Ascending aorta (tissue), 2 donors: ENCODE results near the gene TMEM250. TPM values are rescaled to one million over a fixed set of nuclear protein-coding genes. Genes with fewer than 3 reads are reported as not detected.

Experiments
- DNase-seq, 2 donors: peaks; one replicate each; pipeline ENCODE4 v3.0.0-alpha.2; 2019; ENCODE audit warnings: low spot score in 2 of 2
- H3K27ac ChIP-seq, 2 donors: fragments of 200-600 bp; sonication (generic); one replicate each; pipeline ENCODE4 v1.5.1; 2016 to 2017; ENCODE audit warnings: mild to moderate bottlenecking in 1 of 2
- H3K27me3 ChIP-seq: fragments of 200-600 bp; sonication (generic); one replicate; pipeline ENCODE4 v1.5.1; 2017
- H3K36me3 ChIP-seq, 2 donors: fragments of 200-600 bp; sonication (generic); one replicate each; pipeline ENCODE4 v1.5.1; 2016
- H3K4me1 ChIP-seq, 2 donors: fragments of 200-600 bp; sonication (generic); one replicate each; pipeline ENCODE4 v1.5.1; 2016 to 2017; ENCODE audit warnings: mild to moderate bottlenecking in 1 of 2
- H3K4me3 ChIP-seq, 2 donors: fragments of 200-600 bp; sonication (generic); one replicate each; pipeline ENCODE4 v1.5.1; 2016 to 2017; ENCODE audit warnings: mild to moderate bottlenecking in 1 of 2
- H3K9me3 ChIP-seq, 2 donors: fragments of 200-600 bp; sonication (generic); one replicate each; pipeline ENCODE4 v1.5.1; 2016
- CTCF ChIP-seq, 3 experiments: fragments of 200-600 bp in 2 of 3; fragments of 450-650 bp in 1 of 3; sonication (generic) in 2 of 3; IDR thresholded peaks; one replicate each; pipeline ENCODE4 v1.5.1; 2016 to 2019; ENCODE audit warnings: antibody characterized with exemption in 3 of 3, mild to moderate bottlenecking in 1 of 3, moderate library complexity in 1 of 3
- intact Hi-C: fragments of 100-400 bp; cut with DNase I; formaldehyde crosslinking; loops from one replicate; pipeline ENCODE4 v1.15.1; 2023
- total RNA-seq: library from RNA; depleted of rRNA; stranded (reverse); fragments of >200 nt; gene quantifications from one replicate; pipeline ENCODE4 v1.1.0, GENCODE V29; 2016

TMEM250 gene
- total RNA-seq, 1 donor from 2014 or later, result 80.3 TPM

GRCh38 chr9:136133191-136133958 is 14.7 kb upstream of the TMEM250 start:
- no peak for DNase-seq
- Histone ChIP-seq H3K4me1 (peaks cover 4% of the 10 kb centered on the region in 2 donors), H3K9me3 (no peaks in the 10 kb centered on the region), H3K4me3 (peak overlapping the region; percentile 50 to 54), H3K27me3 (peaks cover 18% of the 10 kb centered on the region), H3K36me3 (no peaks in the 10 kb centered on the region), H3K27ac (no peak overlapping the region)
- intact Hi-C loops, result no loop called here
- peak; percentile 11 to 28 (median 21) for TF ChIP-seq CTCF (IDR thresholded peaks at IDR 0.05)

GRCh38 chr9:136132512-136133050 is 13.9 kb upstream of the TMEM250 start:
- intact Hi-C loops, result no loop called here
- H3K4me3 ChIP-seq, result peak overlapping the region; percentile 50 to 54
- peaks cover 18% of the 10 kb centered on the region for H3K27me3 ChIP-seq
- no peak for DNase-seq
- TF ChIP-seq CTCF (IDR thresholded peaks at IDR 0.05), result no peak
- no peaks in the 10 kb centered on the region for H3K9me3 ChIP-seq
- H3K27ac ChIP-seq, result no peak overlapping the region
- no peaks in the 10 kb centered on the region for H3K36me3 ChIP-seq
- H3K4me1 ChIP-seq, result peaks cover 4% of the 10 kb centered on the region in 2 donors

GRCh38 chr9:136131629-136132511 is 13.2 kb upstream of the TMEM250 start:
- no peak for DNase-seq
- intact Hi-C loops, result no loop called here
- peaks cover 18% of the 10 kb centered on the region for H3K27me3 ChIP-seq

GRCh38 chr9:136129176-136129575 is 10.5 kb upstream of the TMEM250 start:
- no peak for TF ChIP-seq CTCF (IDR thresholded peaks at IDR 0.05)
- intact Hi-C loops, result no loop called here

More at GRCh38 chr9:136131629-136132511, 13.2 kb upstream of the TMEM250 start:
- H3K9me3 ChIP-seq, result no peaks in the 10 kb centered on the region
- no peaks in the 10 kb centered on the region for H3K36me3 ChIP-seq
- H3K27ac ChIP-seq, result no peak overlapping the region
- peaks cover 4% of the 10 kb centered on the region in 2 donors for H3K4me1 ChIP-seq
- TF ChIP-seq CTCF (IDR thresholded peaks at IDR 0.05), result no peak
- no peak overlapping the region for H3K4me3 ChIP-seq

GRCh38 chr9:136128436-136128835 is 9.8 kb upstream of the TMEM250 start:
- Histone ChIP-seq H3K27me3 (peaks cover 5% of the 10 kb centered on the region), H3K36me3 (no peaks in the 10 kb centered on the region), H3K4me1 (peaks cover 3 to 4% of the 10 kb centered on the region in 2 donors), H3K9me3 (no peaks in the 10 kb centered on the region), H3K4me3 (no peak overlapping the region), H3K27ac (no peak overlapping the region)
- intact Hi-C loops, result no loop called here
- DNase-seq, result no peak
- TF ChIP-seq CTCF (IDR thresholded peaks at IDR 0.05), result no peak

More at GRCh38 chr9:136129176-136129575, 10.5 kb upstream of the TMEM250 start:
- Histone ChIP-seq H3K27ac (no peak overlapping the region), H3K27me3 (peaks cover 9% of the 10 kb centered on the region), H3K9me3 (no peaks in the 10 kb centered on the region), H3K4me1 (peaks cover 4% of the 10 kb centered on the region in 2 donors), H3K4me3 (no peak overlapping the region), H3K36me3 (no peaks in the 10 kb centered on the region)
- DNase-seq, result no peak
